T-helper 17 cell (primary cell): ENCODE results near the gene CEBPA. TPM values are rescaled to one million over a fixed set of nuclear protein-coding genes. Genes with fewer than 3 reads are reported as not detected.
A peak's percentile ranks its signal among the peaks of the same experiment; 100 is the strongest.

Experiments
- ATAC-seq: fragments of 150-1000 bp; cut with Tn5 transposase; 2 replicates; pipeline ENCODE4 v1.10.0; 2021; ENCODE audit warnings: mild to moderate bottlenecking, moderate library complexity
- DNase-seq, 3 donors: peaks; one replicate each; pipeline versions ENCODE4 v3.0.0 to v3.0.0-alpha.2; 2020 to 2021
- H3K9me3 ChIP-seq: one replicate; pipeline ENCODE4 v1.7.0; 2013; ENCODE audit warnings: low read length, mild to moderate bottlenecking; ENCODE audit not compliant: control insufficient read depth, poor library complexity, severe bottlenecking
- H3K27ac Mint-ChIP-seq: one replicate; pipeline ENCODE4 v1.8.0; 2022; ENCODE audit warnings: mild to moderate bottlenecking, moderate library complexity, mixed read lengths
- H3K27me3 Mint-ChIP-seq: one replicate; pipeline ENCODE4 v1.8.0; 2022; ENCODE audit warnings: mixed read lengths
- H3K36me3 Mint-ChIP-seq: one replicate; pipeline ENCODE4 v1.8.0; 2022; ENCODE audit warnings: low read depth, mixed read lengths
- H3K4me1 Mint-ChIP-seq: one replicate; pipeline ENCODE4 v1.8.0; 2022; ENCODE audit warnings: mild to moderate bottlenecking, mixed read lengths
- H3K4me3 Mint-ChIP-seq: one replicate; pipeline ENCODE4 v1.8.0; 2022; ENCODE audit warnings: mild to moderate bottlenecking, moderate library complexity, mixed read lengths
- total RNA-seq, 4 donors: library from RNA in 2 of 4; stranded (reverse) in 2 of 4; gene quantifications; one replicate each; pipeline ENCODE4 v1.2.3 and lab custom pipeline; 2022 to 2026

Gene CEBPA
- total RNA-seq, 2 donors from 2014 or later, result 2.2 to 2.4 TPM

GRCh38 chr19:33261511-33262189 lies 40.7 kb downstream of the CEBPA start:
- Mint-ChIP-seq H3K4me1 (peaks cover 11% of the 10 kb centered on the region), H3K4me3 (peak overlapping the region; percentile 9), H3K36me3 (peaks cover 7% of the 10 kb centered on the region), H3K27me3 (peaks cover 31% of the 10 kb centered on the region), H3K27ac (peak overlapping the region; percentile 79)
- H3K9me3 ChIP-seq, result no peaks in the 10 kb centered on the region
- DNase-seq, result no peak
- no peak for ATAC-seq

- Mint-ChIP-seq H3K27ac (no peak overlapping the region), H3K4me1 (peaks cover 11% of the 10 kb centered on the region), H3K27me3 (peaks cover 31% of the 10 kb centered on the region), H3K4me3 (no peak overlapping the region), H3K36me3 (peaks cover 7% of the 10 kb centered on the region)
- no peak for ATAC-seq
- no peak for DNase-seq
- H3K9me3 ChIP-seq, result no peaks in the 10 kb centered on the region
Observed at GRCh38 chr19:33260628-33261418, 41.5 kb downstream of the CEBPA start.

GRCh38 chr19:33259539-33259938 lies 42.8 kb downstream of the CEBPA start:
- H3K27ac Mint-ChIP-seq, result no peak overlapping the region
- H3K4me1 Mint-ChIP-seq, result peaks cover 9% of the 10 kb centered on the region
- ATAC-seq, result no peak
- H3K9me3 ChIP-seq, result no peaks in the 10 kb centered on the region
- H3K4me3 Mint-ChIP-seq, result no peak overlapping the region
- peaks cover 34% of the 10 kb centered on the region for H3K27me3 Mint-ChIP-seq
- no peak for DNase-seq
- peaks cover 7% of the 10 kb centered on the region for H3K36me3 Mint-ChIP-seq

GRCh38 chr19:33257828-33258227 lies 44.5 kb downstream of the CEBPA start:
- peaks cover 7% of the 10 kb centered on the region for H3K36me3 Mint-ChIP-seq
- DNase-seq, result no peak
- no peaks in the 10 kb centered on the region for H3K9me3 ChIP-seq
- peaks cover 9% of the 10 kb centered on the region for H3K4me1 Mint-ChIP-seq
- H3K4me3 Mint-ChIP-seq, result no peak overlapping the region
- ATAC-seq, result no peak
- H3K27me3 Mint-ChIP-seq, result peaks cover 29% of the 10 kb centered on the region
- no peak overlapping the region for H3K27ac Mint-ChIP-seq

GRCh38 chr19:33256261-33256660 lies 46.1 kb downstream of the CEBPA start:
- DNase-seq (no peak), ATAC-seq (no peak)
- H3K27ac Mint-ChIP-seq, result no peak overlapping the region
- peaks cover 15% of the 10 kb centered on the region for H3K27me3 Mint-ChIP-seq
- H3K36me3 Mint-ChIP-seq, result peaks cover 2% of the 10 kb centered on the region
- peaks cover 3% of the 10 kb centered on the region for H3K4me1 Mint-ChIP-seq
- H3K4me3 Mint-ChIP-seq, result no peak overlapping the region
- H3K9me3 ChIP-seq, result no peaks in the 10 kb centered on the region

GRCh38 chr19:33255781-33256180 lies 46.6 kb downstream of the CEBPA start:
- peaks cover 15% of the 10 kb centered on the region for H3K27me3 Mint-ChIP-seq
- DNase-seq (no peak), ATAC-seq (no peak)
- peaks cover 2% of the 10 kb centered on the region for H3K36me3 Mint-ChIP-seq
- H3K4me3 Mint-ChIP-seq, result no peak overlapping the region
- no peak overlapping the region for H3K27ac Mint-ChIP-seq
- no peaks in the 10 kb centered on the region for H3K9me3 ChIP-seq
- peaks cover 2% of the 10 kb centered on the region for H3K4me1 Mint-ChIP-seq

GRCh38 chr19:33254245-33254824 lies 48.0 kb downstream of the CEBPA start:
- Mint-ChIP-seq H3K4me1 (no peaks in the 10 kb centered on the region), H3K4me3 (no peak overlapping the region), H3K27ac (no peak overlapping the region), H3K36me3 (no peaks in the 10 kb centered on the region), H3K27me3 (peaks cover 10% of the 10 kb centered on the region)
- no peaks in the 10 kb centered on the region for H3K9me3 ChIP-seq
- no peak for ATAC-seq
- DNase-seq, result no peak

GRCh38 chr19:33252971-33253370 lies 49.4 kb downstream of the CEBPA start:
- H3K36me3 Mint-ChIP-seq, result no peaks in the 10 kb centered on the region
- no peaks in the 10 kb centered on the region for H3K9me3 ChIP-seq
- peaks cover 10% of the 10 kb centered on the region for H3K27me3 Mint-ChIP-seq
- no peak overlapping the region for H3K27ac Mint-ChIP-seq
- H3K4me1 Mint-ChIP-seq, result no peaks in the 10 kb centered on the region
- ATAC-seq (no peak), DNase-seq (no peak)
- H3K4me3 Mint-ChIP-seq, result no peak overlapping the region

GRCh38 chr19:33252418-33252962 lies 49.8 kb downstream of the CEBPA start:
- no peak overlapping the region for H3K27ac Mint-ChIP-seq
- no peaks in the 10 kb centered on the region for H3K9me3 ChIP-seq
- no peaks in the 10 kb centered on the region for H3K4me1 Mint-ChIP-seq
- no peaks in the 10 kb centered on the region for H3K36me3 Mint-ChIP-seq
- ATAC-seq (no peak), DNase-seq (no peak)
- H3K27me3 Mint-ChIP-seq, result peaks cover 10% of the 10 kb centered on the region
- H3K4me3 Mint-ChIP-seq, result no peak overlapping the region

GRCh38 chr19:33251526-33252090 lies 50.7 kb downstream of the CEBPA start:
- no peaks in the 10 kb centered on the region for H3K9me3 ChIP-seq
- Mint-ChIP-seq H3K36me3 (no peaks in the 10 kb centered on the region), H3K27ac (no peak overlapping the region), H3K4me3 (no peak overlapping the region), H3K27me3 (peaks cover 10% of the 10 kb centered on the region), H3K4me1 (no peaks in the 10 kb centered on the region)
- ATAC-seq (no peak), DNase-seq (no peak)

- H3K4me3 Mint-ChIP-seq, result no peak overlapping the region
- H3K27me3 Mint-ChIP-seq, result peaks cover 10% of the 10 kb centered on the region
- H3K9me3 ChIP-seq, result no peaks in the 10 kb centered on the region
- H3K27ac Mint-ChIP-seq, result no peak overlapping the region
- DNase-seq (no peak), ATAC-seq (no peak)
- H3K36me3 Mint-ChIP-seq, result no peaks in the 10 kb centered on the region
- no peaks in the 10 kb centered on the region for H3K4me1 Mint-ChIP-seq
Observed at GRCh38 chr19:33251076-33251475, 51.3 kb downstream of the CEBPA start.

GRCh38 chr19:33250500-33250899 lies 51.8 kb downstream of the CEBPA start:
- Mint-ChIP-seq H3K36me3 (no peaks in the 10 kb centered on the region), H3K4me1 (no peaks in the 10 kb centered on the region), H3K27ac (no peak overlapping the region), H3K27me3 (peaks cover 9% of the 10 kb centered on the region), H3K4me3 (no peak overlapping the region)
- H3K9me3 ChIP-seq, result no peaks in the 10 kb centered on the region
- DNase-seq, result no peak
- ATAC-seq, result no peak
